Measurements from ENCODE around the gene P3H3. TPM values are rescaled to one million over a fixed set of nuclear protein-coding genes. Genes with fewer than 3 reads are reported as not detected.

The P3H3 gene
- total RNA-seq, 1 donor from 2014 or later = 86.5 TPM

DNA sequence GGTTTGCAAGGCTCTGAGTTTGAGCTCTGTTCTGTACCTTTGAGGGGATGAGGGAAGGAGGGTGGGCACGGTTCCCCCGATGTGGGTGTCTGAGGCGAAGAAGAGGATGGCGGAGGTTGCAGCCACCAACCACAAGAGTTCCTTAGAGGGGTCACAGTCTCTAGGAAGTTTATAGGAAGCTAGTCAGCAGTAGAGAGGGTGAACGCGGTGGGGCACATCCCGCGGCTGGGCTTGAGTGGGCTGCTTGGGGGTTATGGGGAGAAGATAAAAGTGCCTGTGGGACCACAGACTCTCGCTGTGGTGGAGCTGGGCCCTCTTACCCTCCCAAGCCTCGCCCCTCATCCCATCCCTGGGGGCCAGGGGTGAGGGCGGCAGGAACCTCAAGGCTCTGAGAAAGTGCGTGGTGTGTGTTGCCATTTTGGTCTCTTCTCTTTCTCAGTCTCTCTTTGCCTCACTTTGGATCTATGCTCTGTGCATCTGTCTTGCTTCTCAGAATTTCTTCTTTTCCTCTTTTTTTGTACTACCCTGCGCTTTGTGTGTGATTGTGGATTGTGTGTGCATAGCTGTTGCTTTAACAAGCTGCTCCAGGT lies 36.2 kb upstream of the P3H3 start:
- H3K27me3 Mint-ChIP-seq (ENCODE audit: unreplicated experiment) = peaks cover 10% of the 10 kb centered on the region
- H3K9me3 Mint-ChIP-seq (ENCODE audit: unreplicated experiment) = no peaks in the 10 kb centered on the region
- peaks cover 15% of the 10 kb centered on the region for H3K4me1 Mint-ChIP-seq (ENCODE audit: unreplicated experiment)
- no peak overlapping the region for H3K27ac Mint-ChIP-seq (ENCODE audit: unreplicated experiment)
- no peaks in the 10 kb centered on the region for H3K36me3 Mint-ChIP-seq (ENCODE audit: unreplicated experiment)
- TF ChIP-seq, protein P1, sequence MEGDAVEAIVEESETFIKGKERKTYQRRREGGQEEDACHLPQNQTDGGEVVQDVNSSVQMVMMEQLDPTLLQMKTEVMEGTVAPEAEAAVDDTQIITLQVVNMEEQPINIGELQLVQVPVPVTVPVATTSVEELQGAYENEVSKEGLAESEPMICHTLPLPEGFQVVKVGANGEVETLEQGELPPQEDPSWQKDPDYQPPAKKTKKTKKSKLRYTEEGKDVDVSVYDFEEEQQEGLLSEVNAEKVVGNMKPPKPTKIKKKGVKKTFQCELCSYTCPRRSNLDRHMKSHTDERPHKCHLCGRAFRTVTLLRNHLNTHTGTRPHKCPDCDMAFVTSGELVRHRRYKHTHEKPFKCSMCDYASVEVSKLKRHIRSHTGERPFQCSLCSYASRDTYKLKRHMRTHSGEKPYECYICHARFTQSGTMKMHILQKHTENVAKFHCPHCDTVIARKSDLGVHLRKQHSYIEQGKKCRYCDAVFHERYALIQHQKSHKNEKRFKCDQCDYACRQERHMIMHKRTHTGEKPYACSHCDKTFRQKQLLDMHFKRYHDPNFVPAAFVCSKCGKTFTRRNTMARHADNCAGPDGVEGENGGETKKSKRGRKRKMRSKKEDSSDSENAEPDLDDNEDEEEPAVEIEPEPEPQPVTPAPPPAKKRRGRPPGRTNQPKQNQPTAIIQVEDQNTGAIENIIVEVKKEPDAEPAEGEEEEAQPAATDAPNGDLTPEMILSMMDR (IDR thresholded peaks at IDR 0.05) = no peak
- no peak overlapping the region for H3K4me3 Mint-ChIP-seq (ENCODE audit: unreplicated experiment)
- no peak for DNase-seq (ENCODE audit: extremely low spot score, unreplicated experiment)

- Mint-ChIP-seq H3K36me3 (ENCODE audit: unreplicated experiment) (no peaks in the 10 kb centered on the region), H3K27me3 (ENCODE audit: unreplicated experiment) (peaks cover 10% of the 10 kb centered on the region), H3K9me3 (ENCODE audit: unreplicated experiment) (no peaks in the 10 kb centered on the region), H3K27ac (ENCODE audit: unreplicated experiment) (peak overlapping the region; percentile 65), H3K4me1 (ENCODE audit: unreplicated experiment) (peaks cover 15% of the 10 kb centered on the region), H3K4me3 (ENCODE audit: unreplicated experiment) (no peak overlapping the region)
- DNase-seq (ENCODE audit: extremely low spot score, unreplicated experiment) = no peak
- TF ChIP-seq, protein P1 (IDR thresholded peaks at IDR 0.05) = no peak
These were observed 35.5 kb upstream of the P3H3 start for GRCh38 chr12:6792522-6793201.

DNA sequence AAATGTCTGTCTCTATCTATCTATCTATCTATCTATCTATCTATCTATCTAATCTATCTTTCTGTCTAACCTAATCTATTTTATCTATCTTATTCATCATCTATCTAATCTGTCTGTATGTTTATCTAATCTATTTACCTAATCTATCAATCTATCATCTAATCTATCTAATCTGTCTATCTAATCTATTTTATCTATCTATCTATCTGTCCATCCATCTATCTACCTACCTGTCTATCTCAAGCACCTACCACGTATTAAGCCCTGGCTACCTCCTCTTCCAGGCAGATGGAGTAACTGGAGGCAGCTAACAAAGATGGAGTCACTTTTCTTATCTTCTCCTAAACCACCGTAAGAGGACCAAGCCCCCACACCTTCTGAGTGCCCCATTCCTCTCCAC lies 33.1 kb upstream of the P3H3 start:
- H3K4me3 Mint-ChIP-seq (ENCODE audit: unreplicated experiment) = no peak overlapping the region
- TF ChIP-seq, protein P1 (IDR thresholded peaks at IDR 0.05) = no peak
- DNase-seq (ENCODE audit: extremely low spot score, unreplicated experiment) = no peak
- H3K27me3 Mint-ChIP-seq (ENCODE audit: unreplicated experiment) = peaks cover 10% of the 10 kb centered on the region
- H3K27ac Mint-ChIP-seq (ENCODE audit: unreplicated experiment) = no peak overlapping the region
- H3K9me3 Mint-ChIP-seq (ENCODE audit: unreplicated experiment) = no peaks in the 10 kb centered on the region
- H3K36me3 Mint-ChIP-seq (ENCODE audit: unreplicated experiment) = no peaks in the 10 kb centered on the region
- H3K4me1 Mint-ChIP-seq (ENCODE audit: unreplicated experiment) = peaks cover 11% of the 10 kb centered on the region

- TF ChIP-seq, protein P1 (IDR thresholded peaks at IDR 0.05) = no peak
- Mint-ChIP-seq H3K27ac (ENCODE audit: unreplicated experiment) (no peak overlapping the region), H3K4me1 (ENCODE audit: unreplicated experiment) (peaks cover 11% of the 10 kb centered on the region), H3K4me3 (ENCODE audit: unreplicated experiment) (no peak overlapping the region), H3K36me3 (ENCODE audit: unreplicated experiment) (no peaks in the 10 kb centered on the region), H3K9me3 (ENCODE audit: unreplicated experiment) (no peaks in the 10 kb centered on the region), H3K27me3 (ENCODE audit: unreplicated experiment) (peaks cover 10% of the 10 kb centered on the region)
- no peak for DNase-seq (ENCODE audit: extremely low spot score, unreplicated experiment)
These were observed 31.6 kb upstream of the P3H3 start for GRCh38 chr12:6796576-6796975.

- DNase-seq (ENCODE audit: extremely low spot score, unreplicated experiment) = no peak
- no peaks in the 10 kb centered on the region for H3K4me1 Mint-ChIP-seq (ENCODE audit: unreplicated experiment)
- TF ChIP-seq, protein P1 (IDR thresholded peaks at IDR 0.05) = no peak
- H3K9me3 Mint-ChIP-seq (ENCODE audit: unreplicated experiment) = peaks cover 2% of the 10 kb centered on the region
- H3K4me3 Mint-ChIP-seq (ENCODE audit: unreplicated experiment) = no peak overlapping the region
- no peak overlapping the region for H3K27ac Mint-ChIP-seq (ENCODE audit: unreplicated experiment)
- H3K36me3 Mint-ChIP-seq (ENCODE audit: unreplicated experiment) = no peaks in the 10 kb centered on the region
- peaks cover 8% of the 10 kb centered on the region for H3K27me3 Mint-ChIP-seq (ENCODE audit: unreplicated experiment)
These were observed 29.1 kb upstream of the P3H3 start for GRCh38 chr12:6799147-6799546.
